H9 (cell line): ENCODE data around the gene KRTAP2-2. TPM values are rescaled to one million over a fixed set of nuclear protein-coding genes. Genes with fewer than 3 reads are reported as not detected.

ENCODE experiments used
- DNase-seq: peaks from one replicate; pipeline ENCODE4 v3.0.0-alpha.2; 2017
- H2AFZ ChIP-seq: one replicate; pipeline ENCODE4 v1.6.1; 2013; ENCODE audit warnings: mild to moderate bottlenecking, low read length, control low read depth, moderate library complexity
- H2AK5ac ChIP-seq: 2 replicates; pipeline ENCODE4 v1.6.1; 2013; ENCODE audit warnings: low read length, control low read depth, mixed read lengths; ENCODE audit not compliant: insufficient read length
- H2BK120ac ChIP-seq: one replicate; pipeline ENCODE4 v1.6.1; 2013; ENCODE audit warnings: low read depth, mild to moderate bottlenecking, low read length, control low read depth, inconsistent platforms; ENCODE audit not compliant: poor library complexity, severe bottlenecking
- H2BK12ac ChIP-seq: 2 replicates; pipeline ENCODE4 v1.6.1; 2013; ENCODE audit warnings: low read length, control low read depth, mixed read lengths, low read depth; ENCODE audit not compliant: insufficient read length
- H2BK15ac ChIP-seq: 2 replicates; pipeline ENCODE4 v1.6.1; 2013; ENCODE audit warnings: low read depth, low read length, control low read depth
- H2BK20ac ChIP-seq: one replicate; pipeline ENCODE4 v1.6.1; 2013; ENCODE audit warnings: low read depth, mild to moderate bottlenecking, low read length, control low read depth, inconsistent platforms; ENCODE audit not compliant: poor library complexity, severe bottlenecking
- H2BK5ac ChIP-seq: 2 replicates; pipeline ENCODE4 v1.6.1; 2013; ENCODE audit warnings: low read length, control low read depth, mixed read lengths; ENCODE audit not compliant: insufficient read length
- H3K14ac ChIP-seq: 2 replicates; pipeline ENCODE4 v1.6.1; 2013; ENCODE audit warnings: low read length, control low read depth; ENCODE audit not compliant: insufficient read depth
- H3K18ac ChIP-seq: 2 replicates; pipeline ENCODE4 v1.6.1; 2013; ENCODE audit warnings: low read depth, mild to moderate bottlenecking, mixed read lengths, low read length, control low read depth; ENCODE audit not compliant: insufficient read length
- H3K23ac ChIP-seq: 2 replicates; pipeline ENCODE4 v1.6.1; 2013; ENCODE audit warnings: low read length, control low read depth, mixed read lengths, low read depth; ENCODE audit not compliant: insufficient read length
- H3K23me2 ChIP-seq: 2 replicates; pipeline ENCODE4 v1.6.1; 2013; ENCODE audit warnings: low read depth, mild to moderate bottlenecking, mixed read lengths, low read length, control low read depth; ENCODE audit not compliant: insufficient read length, poor library complexity, severe bottlenecking
- H3K27ac ChIP-seq: 2 replicates; pipeline ENCODE4 v1.5.1; 2013; ENCODE audit warnings: low read length, control low read depth, mixed read lengths, low read depth; ENCODE audit not compliant: insufficient read length
- H3K27me3 ChIP-seq: 2 replicates; pipeline ENCODE4 v1.6.1; 2013; ENCODE audit warnings: low read length, control low read depth, inconsistent platforms; ENCODE audit not compliant: insufficient read depth
- H3K4ac ChIP-seq: 2 replicates; pipeline ENCODE4 v1.6.1; 2013; ENCODE audit warnings: low read depth, mild to moderate bottlenecking, control low read depth, inconsistent platforms, low read length, moderate library complexity
- H3K4me1 ChIP-seq: 2 replicates; pipeline ENCODE4 v1.6.1; 2013; ENCODE audit warnings: low read length, control low read depth, inconsistent platforms; ENCODE audit not compliant: insufficient read depth
- H3K4me2 ChIP-seq: 2 replicates; pipeline ENCODE4 v1.6.1; 2013; ENCODE audit warnings: low read length, control low read depth, mixed read lengths; ENCODE audit not compliant: insufficient read length, insufficient read depth
- H3K56ac ChIP-seq: 2 replicates; pipeline ENCODE4 v1.6.1; 2013; ENCODE audit warnings: low read depth, mild to moderate bottlenecking, mixed read lengths, low read length, control low read depth; ENCODE audit not compliant: insufficient read length
- H3K79me1 ChIP-seq: 2 replicates; pipeline ENCODE4 v1.6.1; 2013; ENCODE audit warnings: low read depth, mild to moderate bottlenecking, moderate library complexity, low read length, control low read depth, inconsistent platforms; ENCODE audit not compliant: insufficient read depth, poor library complexity, severe bottlenecking
- H3K79me2 ChIP-seq: 2 replicates; pipeline ENCODE4 v1.6.1; 2013; ENCODE audit warnings: low read length, control low read depth, inconsistent platforms; ENCODE audit not compliant: insufficient read depth
- H3K9ac ChIP-seq: 2 replicates; pipeline ENCODE4 v1.6.1; 2013; ENCODE audit warnings: low read length, control low read depth, mixed read lengths; ENCODE audit not compliant: insufficient read length; ENCODE audit errors: extremely low read depth
- H3K9me3 ChIP-seq: one replicate; pipeline ENCODE4 v1.6.1; 2013; ENCODE audit warnings: low read depth, low read length, inconsistent platforms; ENCODE audit not compliant: control insufficient read depth
- H3T11ph ChIP-seq: one replicate; pipeline ENCODE4 v1.6.1; 2013; ENCODE audit warnings: mild to moderate bottlenecking, low read length, control low read depth, inconsistent platforms
- H4K20me1 ChIP-seq: one replicate; pipeline ENCODE4 v1.6.1; 2013; ENCODE audit not compliant: control insufficient read depth, insufficient read length, insufficient read depth
- H4K5ac ChIP-seq: 2 replicates; pipeline ENCODE4 v1.6.1; 2013; ENCODE audit warnings: low read depth, mild to moderate bottlenecking, mixed read lengths, low read length, control low read depth; ENCODE audit not compliant: insufficient read length
- H4K8ac ChIP-seq: replicated peaks from 2 replicates; pipeline ENCODE4 v1.6.1; 2013; ENCODE audit warnings: low read length, control low read depth, mixed read lengths, low read depth; ENCODE audit not compliant: insufficient read length
- H4K91ac ChIP-seq: 2 replicates; pipeline ENCODE4 v1.6.1; 2013; ENCODE audit warnings: low read depth, mild to moderate bottlenecking, moderate library complexity, mixed read lengths, low read length, control low read depth; ENCODE audit not compliant: insufficient read length
- H3K27ac Mint-ChIP-seq, 3 experiments: 2 replicates in 2 of 3; 3 replicates in 1 of 3; pipeline ENCODE4 v1.8.0; 2020 to 2021; ENCODE audit warnings: mixed read lengths in 3 of 3, mild to moderate bottlenecking in 1 of 3, moderate library complexity in 1 of 3
- H3K27me3 Mint-ChIP-seq: 2 replicates; pipeline ENCODE4 v1.8.0; 2021; ENCODE audit warnings: low read depth, mild to moderate bottlenecking, moderate library complexity, mixed read lengths
- H3K36me3 Mint-ChIP-seq, 3 experiments: 2 replicates in 2 of 3; 3 replicates in 1 of 3; pipeline ENCODE4 v1.8.0; 2020 to 2021; ENCODE audit warnings: low read depth in 3 of 3, mixed read lengths in 3 of 3; ENCODE audit not compliant: insufficient read depth in 1 of 3
- H3K4me1 Mint-ChIP-seq, 2 experiments: 2 replicates each; pipeline ENCODE4 v1.8.0; 2020; ENCODE audit warnings: mixed read lengths in 2 of 2
- H3K4me3 Mint-ChIP-seq, 2 experiments: 2 replicates in 1 of 2; 3 replicates in 1 of 2; pipeline ENCODE4 v1.8.0; 2020 to 2021; ENCODE audit warnings: mild to moderate bottlenecking in 2 of 2, mixed read lengths in 2 of 2, moderate library complexity in 1 of 2
- H3K9me3 Mint-ChIP-seq, 2 experiments: 2 replicates in 1 of 2; 3 replicates in 1 of 2; pipeline ENCODE4 v1.8.0; 2020; ENCODE audit warnings: mild to moderate bottlenecking in 2 of 2, mixed read lengths in 2 of 2, moderate library complexity in 1 of 2
- CTCF ChIP-seq: fragments of 200-600 bp; sonication (generic); conservative IDR thresholded peaks from 3 replicates; pipeline ENCODE4 v1.8.0; 2021; ENCODE audit warnings: antibody characterized with exemption, mild to moderate bottlenecking
- WGBS: extraction: QIAGEN DNeasy Blood & Tissue Kit; methylation state at CpG from one replicate; pipeline ENCODE4 v1.1.7; 2013; ENCODE audit warnings: missing lambda C conversion rate, low lambda C conversion rate, mixed read lengths; ENCODE audit not compliant: insufficient read length; ENCODE audit errors: extremely low coverage; 5-methylcytosine and 5-hydroxymethylcytosine counted together
- total RNA-seq: library from RNA; stranded (reverse); gene quantifications from 2 replicates; pipeline ENCODE4 v1.2.1, GENCODE V29; 2021

The KRTAP2-2 gene
- total RNA-seq, 1 experiment from 2014 or later: not detected

- H2AFZ ChIP-seq: no peak overlapping the region
- TF ChIP-seq CTCF: no peak
Measured at GRCh38 chr17:41018541-41018940, 36.5 kb downstream of the KRTAP2-2 start.

More at GRCh38 chr17:41018541-41018940, 36.5 kb downstream of the KRTAP2-2 start:
- H4K20me1 ChIP-seq: no peaks in the 10 kb centered on the region
- H3K4ac ChIP-seq: no peak overlapping the region
- H3K18ac ChIP-seq: no peak overlapping the region
- no peak overlapping the region for H3K9ac ChIP-seq
- Mint-ChIP-seq H3K36me3 (no peaks in the 10 kb centered on the region), H3K27ac (no peak overlapping the region), H3K4me1 (peaks cover 0 to 2% of the 10 kb centered on the region in 2 experiments; a peak in 1 of 4 replicates), H3K27me3 (no peaks in the 10 kb centered on the region), H3K4me3 (no peak overlapping the region), H3K9me3 (peaks cover 0 to 3% of the 10 kb centered on the region in 2 experiments; a peak in 1 of 5 replicates)
- H2BK5ac ChIP-seq: no peak overlapping the region
- H2AK5ac ChIP-seq: no peak overlapping the region
- H3K4me1 ChIP-seq: no peaks in the 10 kb centered on the region
- DNase-seq: no peak
- no peak overlapping the region for H2BK20ac ChIP-seq
- no peaks in the 10 kb centered on the region for H3K23me2 ChIP-seq
- no peak overlapping the region for H2BK120ac ChIP-seq
- no peak overlapping the region for H2BK15ac ChIP-seq
- no peak overlapping the region for H4K91ac ChIP-seq
- H3K56ac ChIP-seq: no peak overlapping the region
- H4K8ac ChIP-seq: no peak overlapping the region
- no peaks in the 10 kb centered on the region for H3K79me2 ChIP-seq
- H3K9me3 ChIP-seq: no peaks in the 10 kb centered on the region
- no peak overlapping the region for H3T11ph ChIP-seq
- no peak overlapping the region for H2BK12ac ChIP-seq
- no CpG with 5 or more reads among the region's 3 CpGs for WGBS
- H4K5ac ChIP-seq: no peak overlapping the region
- H3K27me3 ChIP-seq: no peaks in the 10 kb centered on the region
- H3K79me1 ChIP-seq: no peaks in the 10 kb centered on the region
- no peak overlapping the region for H3K23ac ChIP-seq
- no peak overlapping the region for H3K4me2 ChIP-seq
- H3K14ac ChIP-seq: no peak overlapping the region
- H3K27ac ChIP-seq: no peak overlapping the region
